ENCODE results near the gene VEGFA.

GRCh38 chr6:43835872-43836419 is 65.9 kb downstream of the VEGFA start:
- TF ChIP-seq CTCF (conservative IDR thresholded peaks at IDR 0.05) (no peak), ZFX (IDR thresholded peaks at IDR 0.05) (no peak)
